Colonic mucosa (tissue), 4 donors: ENCODE data around the gene CDKAL1. TPM values are rescaled to one million over a fixed set of nuclear protein-coding genes. Genes with fewer than 3 reads are reported as not detected.
"Not testable (repeated sequence)": the region's sequence is repeated elsewhere in the genome, so short reads cannot be mapped to it uniquely, and the experiment has no call there.

Experiments
- DNase-seq: peaks from one replicate; pipeline ENCODE4 v3.0.0-alpha.2; 2020
- H3K27ac ChIP-seq: fragments of 200-600 bp; one replicate; pipeline ENCODE4 v1.8.0; 2021
- H3K27me3 ChIP-seq: fragments of 200-600 bp; one replicate; pipeline ENCODE4 v1.8.0; 2021
- H3K36me3 ChIP-seq: fragments of 200-600 bp; one replicate; pipeline ENCODE4 v1.8.0; 2021
- H3K4me1 ChIP-seq: fragments of 200-600 bp; one replicate; pipeline ENCODE4 v1.8.0; 2021; ENCODE audit warnings: mild to moderate bottlenecking
- H3K4me3 ChIP-seq: fragments of 200-600 bp; one replicate; pipeline ENCODE4 v1.8.0; 2021
- H3K9ac ChIP-seq, 2 donors: one replicate each; pipeline ENCODE4 v1.7.0; 2013; ENCODE audit warnings: control low read depth in 2 of 2, low read depth in 2 of 2, low read length in 2 of 2
- H3K9me3 ChIP-seq: fragments of 200-600 bp; one replicate; pipeline ENCODE4 v1.8.0; 2021
- intact Hi-C: fragments of 100-400 bp; cut with DNase I; formaldehyde crosslinking; loops from one replicate; pipeline ENCODE4 v1.14.1; 2022
- total RNA-seq, 2 donors: library from RNA; stranded (reverse); fragmentation: NEBNext Ultra II Directional in 1 of 2; extraction: Animal tissue kit (Norgen Biotek cat#: 25700) in 1 of 2; gene quantifications; one replicate each; pipeline ENCODE4 v1.2.1, GENCODE V29; 2021
- TF ChIP-seq, protein P1 (sequence below): fragments of 200-600 bp; IDR thresholded peaks from one replicate; pipeline ENCODE4 v1.8.0; 2022; ENCODE audit warnings: antibody characterized with exemption, mild to moderate bottlenecking
- donor health status: healthy.
- donor health status: DM: no; HTN: no; CAD: no.
- donor health status: DM: no; HTN: no; CAD: no.

The CDKAL1 gene
- total RNA-seq, 2 donors from 2014 or later: 13.8 to 14.2 TPM

DNA sequence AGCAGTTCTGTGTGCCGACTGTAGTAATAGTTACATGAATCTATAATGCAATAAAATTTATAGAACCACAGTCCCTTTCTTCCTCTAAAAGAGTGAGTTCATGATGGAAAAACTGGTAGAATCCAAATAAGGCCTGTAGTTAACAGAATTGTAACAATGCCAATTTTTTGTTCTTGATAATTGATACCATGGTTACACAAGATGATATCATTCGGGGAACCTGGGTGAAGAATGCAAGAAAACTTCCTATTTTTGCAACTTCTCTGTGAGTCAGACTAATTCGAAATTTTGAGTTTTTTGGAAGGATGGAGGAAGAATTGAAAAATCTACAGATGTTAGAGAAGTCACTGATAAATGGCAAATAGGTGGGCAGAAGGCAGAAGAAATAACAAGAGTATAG is 381.8 kb downstream of the CDKAL1 start:
- no peak overlapping the region for H3K27ac ChIP-seq
- H3K27me3 ChIP-seq: no peaks in the 10 kb centered on the region
- no peak overlapping the region for H3K4me3 ChIP-seq
- TF ChIP-seq, protein P1, sequence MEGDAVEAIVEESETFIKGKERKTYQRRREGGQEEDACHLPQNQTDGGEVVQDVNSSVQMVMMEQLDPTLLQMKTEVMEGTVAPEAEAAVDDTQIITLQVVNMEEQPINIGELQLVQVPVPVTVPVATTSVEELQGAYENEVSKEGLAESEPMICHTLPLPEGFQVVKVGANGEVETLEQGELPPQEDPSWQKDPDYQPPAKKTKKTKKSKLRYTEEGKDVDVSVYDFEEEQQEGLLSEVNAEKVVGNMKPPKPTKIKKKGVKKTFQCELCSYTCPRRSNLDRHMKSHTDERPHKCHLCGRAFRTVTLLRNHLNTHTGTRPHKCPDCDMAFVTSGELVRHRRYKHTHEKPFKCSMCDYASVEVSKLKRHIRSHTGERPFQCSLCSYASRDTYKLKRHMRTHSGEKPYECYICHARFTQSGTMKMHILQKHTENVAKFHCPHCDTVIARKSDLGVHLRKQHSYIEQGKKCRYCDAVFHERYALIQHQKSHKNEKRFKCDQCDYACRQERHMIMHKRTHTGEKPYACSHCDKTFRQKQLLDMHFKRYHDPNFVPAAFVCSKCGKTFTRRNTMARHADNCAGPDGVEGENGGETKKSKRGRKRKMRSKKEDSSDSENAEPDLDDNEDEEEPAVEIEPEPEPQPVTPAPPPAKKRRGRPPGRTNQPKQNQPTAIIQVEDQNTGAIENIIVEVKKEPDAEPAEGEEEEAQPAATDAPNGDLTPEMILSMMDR: no peak
- no peaks in the 10 kb centered on the region for H3K36me3 ChIP-seq
- intact Hi-C loops: no loop called here
- no peak for DNase-seq
- H3K9me3 ChIP-seq: no peaks in the 10 kb centered on the region
- no peaks in the 10 kb centered on the region for H3K4me1 ChIP-seq
- no peak overlapping the region for H3K9ac ChIP-seq

DNA sequence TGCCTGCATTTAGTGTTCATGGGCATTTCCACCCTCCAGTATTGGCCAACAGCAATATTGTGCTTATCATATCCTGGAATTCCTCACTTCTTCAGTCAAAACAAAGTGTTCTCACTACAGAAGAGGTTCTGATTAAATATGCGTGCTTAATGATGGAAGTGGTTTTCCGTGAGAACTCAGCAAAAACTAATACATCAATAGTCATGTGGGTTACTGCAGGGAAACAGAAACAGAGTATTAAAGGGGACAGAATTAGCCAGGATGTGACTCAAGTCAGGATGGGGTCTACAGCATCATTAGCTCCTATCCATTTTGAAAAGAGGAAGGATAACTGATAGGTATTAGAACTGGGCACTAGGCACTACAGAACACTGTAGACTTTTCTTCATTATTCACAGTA is 384.6 kb downstream of the CDKAL1 start:
- H3K4me1 ChIP-seq: no peaks in the 10 kb centered on the region
- TF ChIP-seq, protein P1: no peak
- no peak for DNase-seq
- H3K27ac ChIP-seq: no peak overlapping the region
- no peaks in the 10 kb centered on the region for H3K36me3 ChIP-seq
- H3K27me3 ChIP-seq: no peaks in the 10 kb centered on the region
- intact Hi-C loops: no loop called here
- no peak overlapping the region for H3K4me3 ChIP-seq
- H3K9me3 ChIP-seq: no peaks in the 10 kb centered on the region
- H3K9ac ChIP-seq: no peak overlapping the region

DNA sequence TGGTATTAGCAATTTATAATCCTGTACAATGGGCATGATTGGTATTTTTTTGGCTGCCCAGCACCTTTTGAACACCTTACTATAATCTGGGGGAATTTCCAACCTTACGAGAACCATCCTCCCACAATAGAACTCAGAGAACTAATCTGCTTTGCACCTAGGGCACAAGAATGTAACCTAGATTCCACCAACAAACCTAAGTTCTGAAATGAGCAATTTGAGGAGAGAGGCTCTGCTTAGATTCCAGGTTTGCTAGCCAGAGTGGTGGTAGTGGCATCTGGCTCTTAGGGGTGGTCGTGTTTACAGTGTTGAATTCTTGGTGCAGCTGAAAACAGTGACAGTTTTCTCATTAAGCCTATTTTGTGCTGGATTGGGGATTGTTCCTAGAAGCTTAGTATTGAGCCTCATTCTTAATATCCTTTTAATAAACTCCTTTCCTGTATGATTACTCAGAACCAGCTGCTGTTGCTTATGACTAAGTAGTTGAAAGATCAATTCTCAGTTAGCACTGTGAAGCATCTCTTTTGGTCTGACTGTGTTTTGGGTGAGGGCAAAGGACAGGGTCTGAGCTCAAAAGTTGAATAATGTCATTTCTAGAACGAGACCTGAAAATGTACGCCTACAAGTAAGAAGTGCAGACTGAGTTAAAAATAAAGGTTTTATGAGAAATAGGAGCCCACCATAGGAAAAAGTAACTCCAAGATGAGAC is 385.6 kb downstream of the CDKAL1 start:
- H3K27ac ChIP-seq: no peak overlapping the region
- DNase-seq: no peak
- intact Hi-C loops: no loop called here
- no peaks in the 10 kb centered on the region for H3K36me3 ChIP-seq
- no peak overlapping the region for H3K4me3 ChIP-seq
- TF ChIP-seq, protein P1: no peak
- no peaks in the 10 kb centered on the region for H3K9me3 ChIP-seq
- H3K27me3 ChIP-seq: no peaks in the 10 kb centered on the region
- no peaks in the 10 kb centered on the region for H3K4me1 ChIP-seq
- no peak overlapping the region for H3K9ac ChIP-seq

DNA sequence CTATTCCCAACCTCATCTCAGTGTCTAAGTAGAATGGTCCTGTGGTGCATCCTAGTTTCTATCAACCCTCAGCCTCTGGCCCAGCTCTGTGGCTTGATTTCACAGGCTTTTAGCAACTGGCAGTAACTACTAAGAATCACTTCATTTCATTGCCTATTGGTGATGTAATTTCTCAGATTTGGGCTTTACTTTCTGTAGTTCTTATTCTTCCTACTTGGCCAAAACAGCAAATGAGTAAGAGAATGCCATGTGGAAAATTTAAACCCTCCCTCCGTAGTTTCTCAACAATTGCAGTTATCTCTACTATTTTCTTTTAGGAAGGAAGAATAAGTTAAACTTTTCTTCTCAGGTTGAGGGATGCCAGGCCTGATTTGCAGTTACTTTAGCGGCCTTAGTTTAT is 387.3 kb downstream of the CDKAL1 start:
- H3K9me3 ChIP-seq: no peaks in the 10 kb centered on the region
- no peak overlapping the region for H3K4me3 ChIP-seq
- H3K9ac ChIP-seq: no peak overlapping the region
- no peaks in the 10 kb centered on the region for H3K4me1 ChIP-seq
- no peak for DNase-seq
- no peaks in the 10 kb centered on the region for H3K36me3 ChIP-seq
- TF ChIP-seq, protein P1: no peak
- intact Hi-C loops: no loop called here
- H3K27me3 ChIP-seq: no peaks in the 10 kb centered on the region
- no peak overlapping the region for H3K27ac ChIP-seq

DNA sequence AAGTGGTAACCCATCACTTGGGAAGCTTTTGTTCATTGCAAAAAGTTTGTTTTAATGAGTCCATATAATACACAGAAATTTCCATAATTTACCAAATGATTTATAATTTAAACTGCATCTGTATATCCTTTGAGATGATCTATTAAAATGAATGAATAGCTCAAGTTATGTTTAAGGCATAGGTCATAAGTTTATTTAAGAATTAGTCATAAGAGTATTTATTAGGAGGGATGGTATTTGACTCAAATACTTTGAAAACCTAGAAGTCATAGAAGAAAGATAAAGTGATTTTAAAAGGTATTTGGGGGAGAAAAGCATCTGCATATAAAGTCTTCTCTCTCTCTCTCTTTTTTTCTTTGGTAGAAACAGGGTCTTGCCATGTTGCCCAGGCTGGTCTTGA is 388.5 kb downstream of the CDKAL1 start:
- Histone ChIP-seq H3K27me3 (no peaks in the 10 kb centered on the region), H3K9ac (no peak overlapping the region), H3K27ac (no peak overlapping the region), H3K4me1 (no peaks in the 10 kb centered on the region), H3K36me3 (no peaks in the 10 kb centered on the region), H3K4me3 (no peak overlapping the region), H3K9me3 (no peaks in the 10 kb centered on the region)
- intact Hi-C loops: no loop called here
- no peak for DNase-seq
- TF ChIP-seq, protein P1: no peak

DNA sequence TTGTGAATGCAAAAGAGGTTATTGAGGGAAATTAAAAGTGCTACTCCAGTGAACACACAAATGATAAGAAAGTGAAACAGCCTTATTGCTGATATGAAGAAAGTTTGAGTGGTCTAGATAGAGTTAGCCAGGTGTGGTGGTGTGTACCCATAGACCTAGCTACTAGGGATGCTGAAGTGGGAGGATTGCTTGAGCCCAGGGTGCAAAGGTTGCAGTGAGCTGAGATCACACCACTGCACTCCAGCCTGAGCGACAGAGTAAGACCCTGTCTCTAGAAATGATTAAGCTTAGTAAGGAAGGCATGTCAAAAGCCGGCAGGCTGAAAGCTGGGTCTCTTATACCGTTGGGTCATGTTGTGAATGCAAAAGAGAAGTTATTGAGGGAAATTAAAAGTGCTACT is 389.8 kb downstream of the CDKAL1 start:
- not testable (repeated sequence) for DNase-seq

More for the DNA sequence above, 389.8 kb downstream of the CDKAL1 start:
- H3K9ac ChIP-seq, H3K9me3 ChIP-seq, H3K4me3 ChIP-seq, H3K27ac ChIP-seq, H3K36me3 ChIP-seq, H3K27me3 ChIP-seq, H3K4me1 ChIP-seq, intact Hi-C loops: not testable (repeated sequence)
